Keratinocyte (primary cell): Measurements from ENCODE around the gene ANO9. TPM values are rescaled to one million over a fixed set of nuclear protein-coding genes. Genes with fewer than 3 reads are reported as not detected.
A peak's percentile ranks its signal among the peaks of the same experiment; 100 is the strongest.

Source experiments
- DNase-seq: peaks from one replicate; pipeline ENCODE4 v3.0.0-alpha.2; 2011; ENCODE audit warnings: low read depth, missing footprints, low spot score
- FAIRE-seq: peaks from 2 replicates; lab custom pipeline; 2011; peaks lifted over from hg19 to GRCh38; lab: Jason Lieb, UNC
- H2AFZ ChIP-seq: 2 replicates; pipeline ENCODE4 v1.6.0; 2012; ENCODE audit warnings: low read length, control low read depth, inconsistent platforms; ENCODE audit not compliant: control insufficient read depth
- H3K27ac ChIP-seq: 2 replicates; pipeline ENCODE4 v1.5.1; 2011; ENCODE audit warnings: low read length; ENCODE audit not compliant: control insufficient read depth, insufficient read depth
- H3K27me3 ChIP-seq: 3 replicates; pipeline ENCODE4 v1.6.0; 2011; ENCODE audit warnings: low read length; ENCODE audit not compliant: control insufficient read depth, insufficient read depth; ENCODE audit errors: extremely low read depth
- H3K36me3 ChIP-seq, 2 experiments: 2 replicates in 1 of 2; 3 replicates in 1 of 2; pipeline ENCODE4 v1.5.1; 2011; ENCODE audit warnings: low read length in 2 of 2, mild to moderate bottlenecking in 1 of 2; ENCODE audit not compliant: control insufficient read depth in 2 of 2, insufficient read depth in 2 of 2; ENCODE audit errors: extremely low read depth in 1 of 2
- H3K4me1 ChIP-seq: 3 replicates; pipeline ENCODE4 v1.5.1; 2011; ENCODE audit warnings: low read length; ENCODE audit not compliant: control insufficient read depth, insufficient read depth; ENCODE audit errors: extremely low read depth
- H3K4me2 ChIP-seq: 3 replicates; pipeline ENCODE4 v1.6.0; 2011; ENCODE audit warnings: low read depth, low read length; ENCODE audit not compliant: control insufficient read depth, insufficient read depth; ENCODE audit errors: extremely low read depth
- H3K4me3 ChIP-seq, 3 experiments: fragments of 200-600 bp in 1 of 3; sonication (generic) in 1 of 3; 2 replicates in 2 of 3; 3 replicates in 1 of 3; pipeline ENCODE4 v1.5.1; 2011 to 2016; ENCODE audit warnings: low read length in 3 of 3, mild to moderate bottlenecking in 3 of 3, control low read depth in 2 of 3, inconsistent platforms in 1 of 3, low read depth in 1 of 3, mixed read lengths in 1 of 3, mixed run types in 1 of 3, moderate library complexity in 1 of 3; ENCODE audit not compliant: control insufficient read depth in 2 of 3, insufficient read depth in 2 of 3; ENCODE audit errors: extremely low read depth in 1 of 3
- H3K79me2 ChIP-seq: 2 replicates; pipeline ENCODE4 v1.6.0; 2012; ENCODE audit warnings: low read length; ENCODE audit not compliant: control insufficient read depth, insufficient read depth
- H3K9ac ChIP-seq: 3 replicates; pipeline ENCODE4 v1.6.0; 2011; ENCODE audit warnings: low read length; ENCODE audit not compliant: control insufficient read depth, insufficient read depth; ENCODE audit errors: extremely low read depth
- H3K9me1 ChIP-seq: 3 replicates; pipeline ENCODE4 v1.6.0; 2011; ENCODE audit warnings: low read length; ENCODE audit not compliant: control insufficient read depth, insufficient read depth; ENCODE audit errors: extremely low read depth
- H3K9me3 ChIP-seq: 2 replicates; pipeline ENCODE4 v1.5.1; 2012; ENCODE audit warnings: low read depth, low read length; ENCODE audit not compliant: control insufficient read depth
- H4K20me1 ChIP-seq: 3 replicates; pipeline ENCODE4 v1.6.0; 2011; ENCODE audit warnings: low read length; ENCODE audit not compliant: control insufficient read depth, insufficient read depth; ENCODE audit errors: extremely low read depth
- CTCF ChIP-seq, 3 experiments: IDR thresholded peaks in 1 of 3; conservative IDR thresholded peaks in 1 of 3; optimal IDR thresholded peaks in 1 of 3; 2 replicates in 2 of 3; 3 replicates in 1 of 3; pipeline versions ENCODE3 to v1.5.1; 2011; ENCODE audit warnings: low read length in 3 of 3, mild to moderate bottlenecking in 3 of 3, moderate library complexity in 2 of 3, control low read depth in 1 of 3, inconsistent platforms in 1 of 3; ENCODE audit not compliant: insufficient read depth in 2 of 3; ENCODE audit errors: extremely low read depth in 1 of 3
- EZH2 ChIP-seq: IDR thresholded peaks from one replicate; pipeline ENCODE4 v1.6.1; 2012; ENCODE audit warnings: inconsistent platforms, mild to moderate bottlenecking, low read length, moderate library complexity
- dilution Hi-C: fragments of 300-500 bp; cut with MboI; formaldehyde crosslinking; loops from one replicate; pipeline ENCODE4 v1.7.0; 2020; ENCODE audit warnings: low sequenced_read_pairs; ENCODE audit not compliant: extremely low pct_ligation_motif_present
- polyA plus RNA-seq, 5 experiments: library from polyadenylated mRNA; depleted of rRNA in 3 of 5; stranded (reverse) in 3 of 5; stranded (forward) in 1 of 5; unstranded in 1 of 5; fragments of >200 nt; gene quantifications; 1 replicate in 1 of 5; 2 replicates in 3 of 5; 3 replicates in 1 of 5; pipeline versions ENCODE4 v1.2.1 to v1.2.3, GENCODE V29; 2011 to 2012; ENCODE audit warnings: missing spikeins in 2 of 5, low read depth in 1 of 5, low replicate concordance in 1 of 5

ANO9 gene
- polyA plus RNA-seq, 1 donor (not counting 4 experiments of a cell fraction or from before 2014, with no cell fraction given), result 16.1 TPM

- Histone ChIP-seq H3K79me2 (no peaks in the 10 kb centered on the region), H3K36me3 (peaks cover 0 to 3% of the 10 kb centered on the region in 2 experiments), H3K9ac (peak within 1 kb of the TSS; percentile 47), H3K27ac (no peak within 1 kb of the TSS), H3K27me3 (peaks cover 55% of the 10 kb centered on the region), H3K9me1 (no peaks in the 10 kb centered on the region), H4K20me1 (no peaks in the 10 kb centered on the region), H3K4me2 (peak within 1 kb of the TSS; percentile 56), H3K4me3 (peak within 1 kb of the TSS; percentile 34 to 58 (median 54)), H3K4me1 (peaks cover 14% of the 10 kb centered on the region), H2AFZ (no peak within 1 kb of the TSS), H3K9me3 (no peaks in the 10 kb centered on the region)
- dilution Hi-C loops, result no loop called here
- TF ChIP-seq EZH2 (no peak), CTCF (optimal IDR thresholded peaks at IDR 0.05 in 1 of 3, IDR thresholded peaks at IDR 0.05 in 1 of 3, conservative IDR thresholded peaks at IDR 0.05 in 1 of 3; ENCODE audit: extremely low read depth in 1 of 3, insufficient read depth in 2 of 3, low read length in 3 of 3) (no peak)
- FAIRE-seq (no peak), DNase-seq (no peak)
Measured at GRCh38 chr11:369336-370018, 72.3 kb downstream of the ANO9 start, which contains the start of gene B4GALNT4. B4GALNT4 (plus strand) TSS chr11:369499; CDS start chr11:369804, 305 bp downstream.

GRCh38 chr11:368414-369335 lies 73.1 kb downstream of the ANO9 start:
- no peak for FAIRE-seq
- Histone ChIP-seq H3K9ac (no peak overlapping the region), H3K27me3 (peaks cover 55% of the 10 kb centered on the region), H3K4me1 (peaks cover 20% of the 10 kb centered on the region), H3K27ac (no peak overlapping the region), H4K20me1 (no peaks in the 10 kb centered on the region), H2AFZ (no peak overlapping the region), H3K4me3 (peak overlapping the region in 1 of 3 experiments; percentile 19), H3K4me2 (no peak overlapping the region), H3K9me3 (no peaks in the 10 kb centered on the region), H3K9me1 (no peaks in the 10 kb centered on the region), H3K79me2 (no peaks in the 10 kb centered on the region), H3K36me3 (peaks cover 0 to 3% of the 10 kb centered on the region in 2 experiments)
- TF ChIP-seq CTCF (optimal IDR thresholded peaks at IDR 0.05 in 1 of 3, IDR thresholded peaks at IDR 0.05 in 1 of 3, conservative IDR thresholded peaks at IDR 0.05 in 1 of 3; ENCODE audit: extremely low read depth in 1 of 3, insufficient read depth in 2 of 3, low read length in 3 of 3), result no peak
- peak; percentile 93 for TF ChIP-seq EZH2
- DNase-seq, result no peak
- dilution Hi-C loops, result no loop called here
